NCI-H748 (cell line): ENCODE measurements around the gene AREG.
"Not testable (repeated sequence)": the region's sequence is repeated elsewhere in the genome, so short reads cannot be mapped to it uniquely, and the experiment has no call there.

ENCODE experiments used
- DNase-seq: peaks from one replicate; lab custom pipeline; 2025; ENCODE audit not compliant: unreplicated experiment; lab: John Stamatoyannopoulos, UW

AREG gene

GRCh38 chr4:74444891-74445642 is at the start of gene AREG:
Gene AREG, plus strand, starts transcription at chr4:74445136. Its CDS starts 210 bp downstream, at chr4:74445346.
- peak; percentile 73 for DNase-seq

- no peak for DNase-seq
Measured at GRCh38 chr4:74395633-74396032, 49.3 kb upstream of the AREG start.

GRCh38 chr4:74397748-74398426 is 47.0 kb upstream of the AREG start:
- DNase-seq, result peak; percentile 0

- DNase-seq, result not testable (repeated sequence)
Measured at GRCh38 chr4:74398894-74399589, 45.9 kb upstream of the AREG start.

- peak; percentile 1 for DNase-seq
Measured at GRCh38 chr4:74400395-74400794, 44.5 kb upstream of the AREG start.

- no peak for DNase-seq
Measured at GRCh38 chr4:74402692-74403456, 42.1 kb upstream of the AREG start.

GRCh38 chr4:74407891-74408290 is 37.0 kb upstream of the AREG start:
- DNase-seq, result no peak

GRCh38 chr4:74408639-74409038 is 36.3 kb upstream of the AREG start:
- no peak for DNase-seq

- no peak for DNase-seq
Measured at GRCh38 chr4:74410272-74410671, 34.7 kb upstream of the AREG start.

- DNase-seq, result no peak
Measured at GRCh38 chr4:74412225-74412624, 32.7 kb upstream of the AREG start.

- DNase-seq, result no peak
Measured at GRCh38 chr4:74413265-74413664, 31.7 kb upstream of the AREG start.

GRCh38 chr4:74414149-74414809 is 30.7 kb upstream of the AREG start:
- no peak for DNase-seq

- DNase-seq, result no peak
Measured at GRCh38 chr4:74415602-74416300, 29.2 kb upstream of the AREG start.

- no peak for DNase-seq
Measured at GRCh38 chr4:74418063-74418670, 26.8 kb upstream of the AREG start.

GRCh38 chr4:74420863-74421262 is 24.1 kb upstream of the AREG start:
- DNase-seq, result no peak

- DNase-seq, result no peak
Measured at GRCh38 chr4:74423104-74423503, 21.8 kb upstream of the AREG start.

GRCh38 chr4:74424111-74424510 is 20.8 kb upstream of the AREG start:
- DNase-seq, result no peak

GRCh38 chr4:74426101-74426500 is 18.8 kb upstream of the AREG start:
- no peak for DNase-seq

- DNase-seq, result no peak
Measured at GRCh38 chr4:74428276-74428675, 16.7 kb upstream of the AREG start.
